ENCODE results near the gene CDC42EP1. TPM values are rescaled to one million over a fixed set of nuclear protein-coding genes. Genes with fewer than 3 reads are reported as not detected.
"Not testable (repeated sequence)": the region's sequence is repeated elsewhere in the genome, so short reads cannot be mapped to it uniquely, and the experiment has no call there.

Gene CDC42EP1
- polyA plus RNA-seq, 3 donors = 5.9 to 13.2 (median 8.5) TPM

DNA sequence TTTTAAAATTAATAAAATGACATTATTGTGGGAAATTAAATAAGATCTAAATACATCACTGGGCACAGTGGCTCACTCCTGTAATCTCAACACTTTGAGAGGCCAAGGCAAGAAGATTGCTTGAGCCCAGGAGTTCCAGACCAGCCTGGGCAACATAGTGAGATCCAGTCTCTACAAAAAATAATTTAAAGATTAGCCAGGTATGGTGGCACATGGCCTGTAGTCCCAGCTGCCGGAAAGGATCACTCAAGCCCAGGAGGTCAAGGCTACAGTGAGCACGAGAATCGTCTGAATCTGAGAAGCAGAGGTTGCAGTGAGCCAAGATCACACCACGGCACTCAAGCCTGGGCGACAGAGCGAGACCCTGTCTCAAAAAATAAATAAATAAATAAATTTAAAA is 25.1 kb upstream of the CDC42EP1 start:
- H3K4me3 Mint-ChIP-seq = no peak overlapping the region
- no peak overlapping the region for H3K9ac ChIP-seq (ENCODE audit: insufficient read depth, low read length, poor library complexity, severe bottlenecking)
- no peaks in the 10 kb centered on the region for H3K27me3 ChIP-seq (ENCODE audit: control insufficient read depth in 2 of 2, insufficient read depth in 2 of 2, low read length in 2 of 2)
- WGBS (ENCODE audit: insufficient coverage) = 100% methylated on average over 3 of the region's 6 CpGs
- no peak overlapping the region for H3K4me3 ChIP-seq (replicated peaks in 1 of 3; ENCODE audit: low read depth in 2 of 3, low read length in 3 of 3)
- TF ChIP-seq, protein P1, sequence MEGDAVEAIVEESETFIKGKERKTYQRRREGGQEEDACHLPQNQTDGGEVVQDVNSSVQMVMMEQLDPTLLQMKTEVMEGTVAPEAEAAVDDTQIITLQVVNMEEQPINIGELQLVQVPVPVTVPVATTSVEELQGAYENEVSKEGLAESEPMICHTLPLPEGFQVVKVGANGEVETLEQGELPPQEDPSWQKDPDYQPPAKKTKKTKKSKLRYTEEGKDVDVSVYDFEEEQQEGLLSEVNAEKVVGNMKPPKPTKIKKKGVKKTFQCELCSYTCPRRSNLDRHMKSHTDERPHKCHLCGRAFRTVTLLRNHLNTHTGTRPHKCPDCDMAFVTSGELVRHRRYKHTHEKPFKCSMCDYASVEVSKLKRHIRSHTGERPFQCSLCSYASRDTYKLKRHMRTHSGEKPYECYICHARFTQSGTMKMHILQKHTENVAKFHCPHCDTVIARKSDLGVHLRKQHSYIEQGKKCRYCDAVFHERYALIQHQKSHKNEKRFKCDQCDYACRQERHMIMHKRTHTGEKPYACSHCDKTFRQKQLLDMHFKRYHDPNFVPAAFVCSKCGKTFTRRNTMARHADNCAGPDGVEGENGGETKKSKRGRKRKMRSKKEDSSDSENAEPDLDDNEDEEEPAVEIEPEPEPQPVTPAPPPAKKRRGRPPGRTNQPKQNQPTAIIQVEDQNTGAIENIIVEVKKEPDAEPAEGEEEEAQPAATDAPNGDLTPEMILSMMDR (IDR thresholded peaks at IDR 0.05) = no peak
- H3K27me3 Mint-ChIP-seq (ENCODE audit: low read depth in 3 of 3) = peaks cover under 1 to 2% (median 1%) of the 10 kb centered on the region in 3 donors
- DNase-seq = no peak
- no peaks in the 10 kb centered on the region for H3K9me3 ChIP-seq (replicated peaks in 1 of 2; ENCODE audit: control insufficient read depth in 1 of 2, insufficient read depth in 1 of 2, low read length in 2 of 2)
- no peak overlapping the region for H3K27ac ChIP-seq (ENCODE audit: low read depth in 1 of 2, low read length in 2 of 2)
- H3K79me2 ChIP-seq (ENCODE audit: insufficient read depth, low read length) = no peaks in the 10 kb centered on the region
- intact Hi-C loops (cut with micrococcal nuclease) = loop anchor here in 1 of 2 donors (5.0 kb wide), 1 partner anchor 327 kb away; no protein-coding TSS in a partner anchor
- H3K4me1 Mint-ChIP-seq = peaks cover 34% of the 10 kb centered on the region
- H3K4me1 ChIP-seq (ENCODE audit: control insufficient read depth in 1 of 2, insufficient read depth in 2 of 2, low read length in 2 of 2) = peaks cover 23 to 39% of the 10 kb centered on the region in 2 donors
- no peak overlapping the region for H3K27ac Mint-ChIP-seq
- H3K9me3 Mint-ChIP-seq = peaks cover 0 to 2% (median 0%) of the 10 kb centered on the region in 7 donors
- H4K20me1 ChIP-seq (ENCODE audit: insufficient read depth, low read length) = no peaks in the 10 kb centered on the region
- H3K36me3 Mint-ChIP-seq = no peaks in the 10 kb centered on the region
- H2AFZ ChIP-seq (ENCODE audit: insufficient read depth, low read depth, low read length, poor library complexity, severe bottlenecking) = no peak overlapping the region
- no peak overlapping the region for H3K4me2 ChIP-seq (replicated peaks; ENCODE audit: extremely low read depth, low read length, poor library complexity, severe bottlenecking)
- no peaks in the 10 kb centered on the region for H3K36me3 ChIP-seq (replicated peaks in 1 of 2; ENCODE audit: control insufficient read depth in 1 of 2, insufficient read depth in 2 of 2, low read length in 2 of 2)

DNA sequence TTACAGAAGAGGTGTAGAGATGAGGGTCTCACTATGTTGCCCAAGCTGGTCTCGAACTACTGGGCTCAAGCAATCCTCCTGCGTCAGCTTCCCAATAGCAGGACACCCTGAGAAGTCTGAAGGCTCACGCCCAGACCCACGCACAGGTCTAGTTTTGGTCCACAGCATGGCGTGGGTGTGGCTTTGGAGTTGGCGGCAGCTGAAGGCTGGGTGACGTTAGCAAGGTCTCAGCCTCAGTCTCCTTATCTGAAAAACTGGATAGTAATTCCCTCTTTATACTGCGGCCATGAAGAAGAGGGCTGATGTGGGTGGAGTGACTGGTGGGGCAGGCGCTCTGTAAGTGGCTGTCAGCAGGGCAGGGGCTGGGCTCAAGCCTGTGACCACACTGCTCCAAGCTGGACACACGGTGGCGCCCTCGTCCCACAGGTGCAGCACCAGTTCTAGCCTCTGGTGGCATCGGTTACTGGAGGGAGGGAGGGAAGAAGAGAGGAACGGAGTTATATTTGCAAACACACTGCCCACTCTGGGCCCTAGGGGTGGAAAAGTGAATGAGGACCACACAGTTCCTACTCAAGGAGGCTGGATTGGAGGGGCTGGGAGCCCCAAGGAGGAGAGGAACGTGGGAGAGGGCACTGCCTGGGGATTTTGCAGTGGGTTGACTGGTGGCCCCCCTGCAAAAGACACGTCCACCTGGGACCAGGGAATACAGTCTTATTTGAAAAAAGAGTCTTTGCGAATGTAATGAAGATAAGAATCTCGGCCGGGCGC is 21.5 kb upstream of the CDC42EP1 start:
- Mint-ChIP-seq H3K27me3 (ENCODE audit: low read depth in 3 of 3) (peaks cover 4 to 5% (median 4%) of the 10 kb centered on the region in 3 donors), H3K36me3 (no peaks in the 10 kb centered on the region), H3K9me3 (peaks cover 0 to 2% (median 0%) of the 10 kb centered on the region in 7 donors), H3K4me1 (peaks cover 45% of the 10 kb centered on the region), H3K4me3 (peak overlapping the region; percentile 6 to 78), H3K27ac (peak overlapping the region; percentile 62 to 86 (median 80))
- H3K9ac ChIP-seq (ENCODE audit: insufficient read depth, low read length, poor library complexity, severe bottlenecking) = no peak overlapping the region
- no peaks in the 10 kb centered on the region for H3K9me3 ChIP-seq (replicated peaks in 1 of 2; ENCODE audit: control insufficient read depth in 1 of 2, insufficient read depth in 1 of 2, low read length in 2 of 2)
- H2AFZ ChIP-seq (ENCODE audit: insufficient read depth, low read depth, low read length, poor library complexity, severe bottlenecking) = peak overlapping the region; percentile 67
- peak; percentile 89 to 91 (median 90) for DNase-seq
- no peaks in the 10 kb centered on the region for H3K27me3 ChIP-seq (ENCODE audit: control insufficient read depth in 2 of 2, insufficient read depth in 2 of 2, low read length in 2 of 2)
- peak overlapping the region; percentile 51 for H3K4me2 ChIP-seq (replicated peaks; ENCODE audit: extremely low read depth, low read length, poor library complexity, severe bottlenecking)
- peaks cover 32 to 49% of the 10 kb centered on the region in 2 donors for H3K4me1 ChIP-seq (ENCODE audit: control insufficient read depth in 1 of 2, insufficient read depth in 2 of 2, low read length in 2 of 2)
- TF ChIP-seq, protein P1 (IDR thresholded peaks at IDR 0.05) = peak; percentile 96
- WGBS (ENCODE audit: insufficient coverage) = 20% methylated on average over 10 of the region's 20 CpGs
- H3K79me2 ChIP-seq (ENCODE audit: insufficient read depth, low read length) = no peaks in the 10 kb centered on the region
- H3K27ac ChIP-seq (ENCODE audit: low read depth in 1 of 2, low read length in 2 of 2) = peak overlapping the region in 1 of 2 donors; percentile 14
- intact Hi-C loops (cut with micrococcal nuclease) = loop anchor here (1.0 to 5.0 kb wide), 5 partner anchors 28 to 324 kb away; no protein-coding TSS in a partner anchor
- no peaks in the 10 kb centered on the region for H3K36me3 ChIP-seq (replicated peaks in 1 of 2; ENCODE audit: control insufficient read depth in 1 of 2, insufficient read depth in 2 of 2, low read length in 2 of 2)
- H4K20me1 ChIP-seq (ENCODE audit: insufficient read depth, low read length) = no peaks in the 10 kb centered on the region
- peak overlapping the region in 1 of 3 experiments; percentile 26 for H3K4me3 ChIP-seq (replicated peaks in 1 of 3; ENCODE audit: low read depth in 2 of 3, low read length in 3 of 3)

DNA sequence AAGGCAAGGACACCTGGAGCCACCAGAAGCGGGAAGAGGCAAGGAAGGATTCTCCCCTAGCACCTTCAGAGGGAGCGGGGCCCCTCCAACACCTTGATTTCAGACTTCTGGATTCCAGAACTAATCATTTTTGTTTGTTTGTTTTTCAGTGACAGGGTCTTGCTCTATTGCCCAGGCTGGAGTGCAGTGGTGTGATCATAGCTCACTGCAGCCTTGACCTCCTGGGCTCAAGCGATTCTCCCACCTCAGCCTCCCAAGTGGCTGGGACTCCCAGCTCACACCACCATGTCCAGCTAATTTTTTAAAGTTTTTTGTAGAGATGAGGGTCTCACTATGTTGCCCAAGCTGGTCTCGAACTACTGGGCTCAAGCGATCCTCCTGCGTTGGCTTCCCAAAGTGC is 20.5 kb upstream of the CDC42EP1 start:
- Mint-ChIP-seq H3K27ac (peak overlapping the region in 1 of 7 donors; percentile 83), H3K4me1 (peaks cover 36% of the 10 kb centered on the region)
- not testable (repeated sequence) for H3K27me3 ChIP-seq (ENCODE audit: control insufficient read depth in 2 of 2, insufficient read depth in 2 of 2, low read length in 2 of 2); H3K27me3 Mint-ChIP-seq (ENCODE audit: low read depth in 3 of 3); H2AFZ ChIP-seq (ENCODE audit: insufficient read depth, low read depth, low read length, poor library complexity, severe bottlenecking); H4K20me1 ChIP-seq (ENCODE audit: insufficient read depth, low read length); H3K4me2 ChIP-seq (replicated peaks; ENCODE audit: extremely low read depth, low read length, poor library complexity, severe bottlenecking); H3K9ac ChIP-seq (ENCODE audit: insufficient read depth, low read length, poor library complexity, severe bottlenecking); H3K4me3 Mint-ChIP-seq; H3K27ac ChIP-seq (ENCODE audit: low read depth in 1 of 2, low read length in 2 of 2); H3K36me3 ChIP-seq (replicated peaks in 1 of 2; ENCODE audit: control insufficient read depth in 1 of 2, insufficient read depth in 2 of 2, low read length in 2 of 2); DNase-seq; H3K9me3 Mint-ChIP-seq; H3K79me2 ChIP-seq (ENCODE audit: insufficient read depth, low read length); H3K36me3 Mint-ChIP-seq; H3K9me3 ChIP-seq (replicated peaks in 1 of 2; ENCODE audit: control insufficient read depth in 1 of 2, insufficient read depth in 1 of 2, low read length in 2 of 2); H3K4me3 ChIP-seq (replicated peaks in 1 of 3; ENCODE audit: low read depth in 2 of 3, low read length in 3 of 3)
- peaks cover 28 to 41% of the 10 kb centered on the region in 2 donors for H3K4me1 ChIP-seq (ENCODE audit: control insufficient read depth in 1 of 2, insufficient read depth in 2 of 2, low read length in 2 of 2)
- 100% methylated on average over 3 of the region's 6 CpGs for WGBS (ENCODE audit: insufficient coverage)
- intact Hi-C loops (cut with micrococcal nuclease) = loop anchor here (2.0 to 5.0 kb wide), 4 partner anchors 27 to 323 kb away; no protein-coding TSS in a partner anchor

Data from CD14-positive monocyte (primary cell).